Tibial nerve (tissue), 4 donors: Measurements from ENCODE around the gene RARA.

Experiments used
- CTCF ChIP-seq, 5 experiments: fragments of 200-600 bp in 3 of 5; fragments of 450-650 bp in 2 of 5; sonication (generic) in 3 of 5; IDR thresholded peaks; one replicate each; pipeline ENCODE4 v1.5.1; 2016 to 2019; ENCODE audit warnings: antibody characterized with exemption in 5 of 5, mild to moderate bottlenecking in 3 of 5, moderate library complexity in 2 of 5
- EP300 ChIP-seq, 2 donors: sonication (generic); formaldehyde crosslinking; IDR thresholded peaks; one replicate each; pipeline ENCODE4 v1.6.1; 2017; ENCODE audit warnings: antibody characterized with exemption in 2 of 2, mild to moderate bottlenecking in 1 of 2
- POLR2A ChIP-seq, 2 donors: fragments of 450-650 bp; IDR thresholded peaks; one replicate each; pipeline ENCODE4 v1.6.1; 2017; ENCODE audit warnings: antibody characterized with exemption in 2 of 2, mild to moderate bottlenecking in 2 of 2, moderate library complexity in 2 of 2

- no peak for TF ChIP-seq CTCF (IDR thresholded peaks at IDR 0.05)
- TF ChIP-seq POLR2A (IDR thresholded peaks at IDR 0.05): no peak
- TF ChIP-seq EP300 (IDR thresholded peaks at IDR 0.05): no peak
Measured at GRCh38 chr17:40291281-40291664, 17.7 kb upstream of the RARA start.
